H9 (cell line): Measurements from ENCODE around the gene CSRNP3. TPM values are rescaled to one million over a fixed set of nuclear protein-coding genes. Genes with fewer than 3 reads are reported as not detected.

Source experiments
- DNase-seq: peaks from one replicate; pipeline ENCODE4 v3.0.0-alpha.2; 2017
- H2AFZ ChIP-seq: one replicate; pipeline ENCODE4 v1.6.1; 2013; ENCODE audit warnings: mild to moderate bottlenecking, low read length, control low read depth, moderate library complexity
- H2AK5ac ChIP-seq: 2 replicates; pipeline ENCODE4 v1.6.1; 2013; ENCODE audit warnings: low read length, control low read depth, mixed read lengths; ENCODE audit not compliant: insufficient read length
- H2BK120ac ChIP-seq: one replicate; pipeline ENCODE4 v1.6.1; 2013; ENCODE audit warnings: low read depth, mild to moderate bottlenecking, low read length, control low read depth, inconsistent platforms; ENCODE audit not compliant: poor library complexity, severe bottlenecking
- H2BK12ac ChIP-seq: 2 replicates; pipeline ENCODE4 v1.6.1; 2013; ENCODE audit warnings: low read length, control low read depth, mixed read lengths, low read depth; ENCODE audit not compliant: insufficient read length
- H2BK15ac ChIP-seq: 2 replicates; pipeline ENCODE4 v1.6.1; 2013; ENCODE audit warnings: low read depth, low read length, control low read depth
- H2BK20ac ChIP-seq: one replicate; pipeline ENCODE4 v1.6.1; 2013; ENCODE audit warnings: low read depth, mild to moderate bottlenecking, low read length, control low read depth, inconsistent platforms; ENCODE audit not compliant: poor library complexity, severe bottlenecking
- H2BK5ac ChIP-seq: 2 replicates; pipeline ENCODE4 v1.6.1; 2013; ENCODE audit warnings: low read length, control low read depth, mixed read lengths; ENCODE audit not compliant: insufficient read length
- H3K14ac ChIP-seq: 2 replicates; pipeline ENCODE4 v1.6.1; 2013; ENCODE audit warnings: low read length, control low read depth; ENCODE audit not compliant: insufficient read depth
- H3K18ac ChIP-seq: 2 replicates; pipeline ENCODE4 v1.6.1; 2013; ENCODE audit warnings: low read depth, mild to moderate bottlenecking, mixed read lengths, low read length, control low read depth; ENCODE audit not compliant: insufficient read length
- H3K23ac ChIP-seq: 2 replicates; pipeline ENCODE4 v1.6.1; 2013; ENCODE audit warnings: low read length, control low read depth, mixed read lengths, low read depth; ENCODE audit not compliant: insufficient read length
- H3K23me2 ChIP-seq: 2 replicates; pipeline ENCODE4 v1.6.1; 2013; ENCODE audit warnings: low read depth, mild to moderate bottlenecking, mixed read lengths, low read length, control low read depth; ENCODE audit not compliant: insufficient read length, poor library complexity, severe bottlenecking
- H3K27ac ChIP-seq: 2 replicates; pipeline ENCODE4 v1.5.1; 2013; ENCODE audit warnings: low read length, control low read depth, mixed read lengths, low read depth; ENCODE audit not compliant: insufficient read length
- H3K27me3 ChIP-seq: 2 replicates; pipeline ENCODE4 v1.6.1; 2013; ENCODE audit warnings: low read length, control low read depth, inconsistent platforms; ENCODE audit not compliant: insufficient read depth
- H3K4ac ChIP-seq: 2 replicates; pipeline ENCODE4 v1.6.1; 2013; ENCODE audit warnings: low read depth, mild to moderate bottlenecking, control low read depth, inconsistent platforms, low read length, moderate library complexity
- H3K4me1 ChIP-seq: 2 replicates; pipeline ENCODE4 v1.6.1; 2013; ENCODE audit warnings: low read length, control low read depth, inconsistent platforms; ENCODE audit not compliant: insufficient read depth
- H3K4me2 ChIP-seq: 2 replicates; pipeline ENCODE4 v1.6.1; 2013; ENCODE audit warnings: low read length, control low read depth, mixed read lengths; ENCODE audit not compliant: insufficient read length, insufficient read depth
- H3K56ac ChIP-seq: 2 replicates; pipeline ENCODE4 v1.6.1; 2013; ENCODE audit warnings: low read depth, mild to moderate bottlenecking, mixed read lengths, low read length, control low read depth; ENCODE audit not compliant: insufficient read length
- H3K79me1 ChIP-seq: 2 replicates; pipeline ENCODE4 v1.6.1; 2013; ENCODE audit warnings: low read depth, mild to moderate bottlenecking, moderate library complexity, low read length, control low read depth, inconsistent platforms; ENCODE audit not compliant: insufficient read depth, poor library complexity, severe bottlenecking
- H3K79me2 ChIP-seq: 2 replicates; pipeline ENCODE4 v1.6.1; 2013; ENCODE audit warnings: low read length, control low read depth, inconsistent platforms; ENCODE audit not compliant: insufficient read depth
- H3K9ac ChIP-seq: 2 replicates; pipeline ENCODE4 v1.6.1; 2013; ENCODE audit warnings: low read length, control low read depth, mixed read lengths; ENCODE audit not compliant: insufficient read length; ENCODE audit errors: extremely low read depth
- H3K9me3 ChIP-seq: one replicate; pipeline ENCODE4 v1.6.1; 2013; ENCODE audit warnings: low read depth, low read length, inconsistent platforms; ENCODE audit not compliant: control insufficient read depth
- H3T11ph ChIP-seq: one replicate; pipeline ENCODE4 v1.6.1; 2013; ENCODE audit warnings: mild to moderate bottlenecking, low read length, control low read depth, inconsistent platforms
- H4K20me1 ChIP-seq: one replicate; pipeline ENCODE4 v1.6.1; 2013; ENCODE audit not compliant: control insufficient read depth, insufficient read length, insufficient read depth
- H4K5ac ChIP-seq: 2 replicates; pipeline ENCODE4 v1.6.1; 2013; ENCODE audit warnings: low read depth, mild to moderate bottlenecking, mixed read lengths, low read length, control low read depth; ENCODE audit not compliant: insufficient read length
- H4K8ac ChIP-seq: replicated peaks from 2 replicates; pipeline ENCODE4 v1.6.1; 2013; ENCODE audit warnings: low read length, control low read depth, mixed read lengths, low read depth; ENCODE audit not compliant: insufficient read length
- H4K91ac ChIP-seq: 2 replicates; pipeline ENCODE4 v1.6.1; 2013; ENCODE audit warnings: low read depth, mild to moderate bottlenecking, moderate library complexity, mixed read lengths, low read length, control low read depth; ENCODE audit not compliant: insufficient read length
- H3K27ac Mint-ChIP-seq, 3 experiments: 2 replicates in 2 of 3; 3 replicates in 1 of 3; pipeline ENCODE4 v1.8.0; 2020 to 2021; ENCODE audit warnings: mixed read lengths in 3 of 3, mild to moderate bottlenecking in 1 of 3, moderate library complexity in 1 of 3
- H3K27me3 Mint-ChIP-seq: 2 replicates; pipeline ENCODE4 v1.8.0; 2021; ENCODE audit warnings: low read depth, mild to moderate bottlenecking, moderate library complexity, mixed read lengths
- H3K36me3 Mint-ChIP-seq, 3 experiments: 2 replicates in 2 of 3; 3 replicates in 1 of 3; pipeline ENCODE4 v1.8.0; 2020 to 2021; ENCODE audit warnings: low read depth in 3 of 3, mixed read lengths in 3 of 3; ENCODE audit not compliant: insufficient read depth in 1 of 3
- H3K4me1 Mint-ChIP-seq, 2 experiments: 2 replicates each; pipeline ENCODE4 v1.8.0; 2020; ENCODE audit warnings: mixed read lengths in 2 of 2
- H3K4me3 Mint-ChIP-seq, 2 experiments: 2 replicates in 1 of 2; 3 replicates in 1 of 2; pipeline ENCODE4 v1.8.0; 2020 to 2021; ENCODE audit warnings: mild to moderate bottlenecking in 2 of 2, mixed read lengths in 2 of 2, moderate library complexity in 1 of 2
- H3K9me3 Mint-ChIP-seq, 2 experiments: 2 replicates in 1 of 2; 3 replicates in 1 of 2; pipeline ENCODE4 v1.8.0; 2020; ENCODE audit warnings: mild to moderate bottlenecking in 2 of 2, mixed read lengths in 2 of 2, moderate library complexity in 1 of 2
- WGBS: extraction: QIAGEN DNeasy Blood & Tissue Kit; methylation state at CpG from one replicate; pipeline ENCODE4 v1.1.7; 2013; ENCODE audit warnings: missing lambda C conversion rate, low lambda C conversion rate, mixed read lengths; ENCODE audit not compliant: insufficient read length; ENCODE audit errors: extremely low coverage; 5-methylcytosine and 5-hydroxymethylcytosine counted together
- total RNA-seq: library from RNA; stranded (reverse); gene quantifications from 2 replicates; pipeline ENCODE4 v1.2.1, GENCODE V29; 2021
- TF ChIP-seq, protein P1 (sequence below): fragments of 200-600 bp; sonication (generic); conservative IDR thresholded peaks from 3 replicates; pipeline ENCODE4 v1.8.0; 2021; ENCODE audit warnings: antibody characterized with exemption, mild to moderate bottlenecking

The CSRNP3 gene
- total RNA-seq, 1 experiment from 2014 or later: 3.6 TPM

DNA sequence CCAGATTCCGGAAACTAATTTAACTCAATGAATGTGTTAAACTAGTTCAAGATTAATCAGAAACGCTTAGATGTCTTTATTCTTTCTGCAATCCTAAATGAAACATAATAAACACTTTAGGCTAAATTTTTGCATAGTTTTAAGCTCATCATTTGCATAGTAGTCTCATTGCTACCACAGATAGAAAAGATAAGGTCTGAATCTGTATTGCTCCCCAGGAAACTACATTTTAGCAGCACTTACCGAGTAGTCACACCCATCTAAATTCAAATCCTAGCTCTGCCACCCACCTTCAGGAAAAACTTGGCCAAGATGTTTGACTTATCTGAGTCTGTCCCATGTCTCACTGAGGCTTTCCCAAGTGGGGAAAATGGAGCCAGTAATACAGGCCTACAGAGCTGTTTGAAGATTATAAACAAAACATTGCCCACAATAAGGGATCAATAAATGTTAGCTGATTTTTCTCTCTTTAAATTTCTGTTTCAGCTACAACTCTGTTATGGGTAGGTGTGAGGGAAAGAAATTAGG, 237.5 kb downstream of the CSRNP3 start:
- no peak overlapping the region for H3K14ac ChIP-seq
- H2BK5ac ChIP-seq: peak overlapping the region; percentile 70
- no peak overlapping the region for H3K23ac ChIP-seq
- H2BK15ac ChIP-seq: no peak overlapping the region
- no peak overlapping the region for H3T11ph ChIP-seq
- Mint-ChIP-seq H3K27me3 (no peaks in the 10 kb centered on the region), H3K4me1 (peaks cover 24 to 38% of the 10 kb centered on the region in 2 experiments), H3K9me3 (peaks cover 0 to 13% of the 10 kb centered on the region in 2 experiments; a peak in 4 of 5 replicates), H3K27ac (peak overlapping the region; percentile 98), H3K4me3 (peak overlapping the region in 1 of 2 experiments; percentile 26; a peak in 1 of 5 replicates), H3K36me3 (peaks cover 7 to 22% (median 13%) of the 10 kb centered on the region in 3 experiments)
- peak overlapping the region; percentile 83 for H2AK5ac ChIP-seq
- peak overlapping the region; percentile 87 for H2BK12ac ChIP-seq
- H3K9me3 ChIP-seq: no peaks in the 10 kb centered on the region
- no peak overlapping the region for H2AFZ ChIP-seq
- no peak overlapping the region for H4K5ac ChIP-seq
- H3K4me2 ChIP-seq: no peak overlapping the region
- TF ChIP-seq, protein P1, sequence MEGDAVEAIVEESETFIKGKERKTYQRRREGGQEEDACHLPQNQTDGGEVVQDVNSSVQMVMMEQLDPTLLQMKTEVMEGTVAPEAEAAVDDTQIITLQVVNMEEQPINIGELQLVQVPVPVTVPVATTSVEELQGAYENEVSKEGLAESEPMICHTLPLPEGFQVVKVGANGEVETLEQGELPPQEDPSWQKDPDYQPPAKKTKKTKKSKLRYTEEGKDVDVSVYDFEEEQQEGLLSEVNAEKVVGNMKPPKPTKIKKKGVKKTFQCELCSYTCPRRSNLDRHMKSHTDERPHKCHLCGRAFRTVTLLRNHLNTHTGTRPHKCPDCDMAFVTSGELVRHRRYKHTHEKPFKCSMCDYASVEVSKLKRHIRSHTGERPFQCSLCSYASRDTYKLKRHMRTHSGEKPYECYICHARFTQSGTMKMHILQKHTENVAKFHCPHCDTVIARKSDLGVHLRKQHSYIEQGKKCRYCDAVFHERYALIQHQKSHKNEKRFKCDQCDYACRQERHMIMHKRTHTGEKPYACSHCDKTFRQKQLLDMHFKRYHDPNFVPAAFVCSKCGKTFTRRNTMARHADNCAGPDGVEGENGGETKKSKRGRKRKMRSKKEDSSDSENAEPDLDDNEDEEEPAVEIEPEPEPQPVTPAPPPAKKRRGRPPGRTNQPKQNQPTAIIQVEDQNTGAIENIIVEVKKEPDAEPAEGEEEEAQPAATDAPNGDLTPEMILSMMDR: no peak
- no peaks in the 10 kb centered on the region for H3K27me3 ChIP-seq
- DNase-seq: no peak
- H3K23me2 ChIP-seq: no peaks in the 10 kb centered on the region
- H4K91ac ChIP-seq: no peak overlapping the region
- no peak overlapping the region for H3K4ac ChIP-seq
- peak overlapping the region; percentile 19 for H2BK120ac ChIP-seq
- H3K79me1 ChIP-seq: no peaks in the 10 kb centered on the region
- H4K8ac ChIP-seq: no peak overlapping the region
- H2BK20ac ChIP-seq: no peak overlapping the region
- H3K9ac ChIP-seq: peak overlapping the region; percentile 31
- H3K27ac ChIP-seq: peak overlapping the region; percentile 98
- no CpG with 5 or more reads among the region's 3 CpGs for WGBS
- peak overlapping the region; percentile 90 for H3K56ac ChIP-seq
- H3K79me2 ChIP-seq: no peaks in the 10 kb centered on the region
- H4K20me1 ChIP-seq: no peaks in the 10 kb centered on the region
- H3K4me1 ChIP-seq: peaks cover 3% of the 10 kb centered on the region; the same call in 1 of the 2 replicates
- peak overlapping the region; percentile 42 for H3K18ac ChIP-seq
